Retinal pigment epithelial cell (primary cell): Measurements from ENCODE around the gene CCDC57.

Experiments
- DNase-seq: peaks from one replicate; pipeline ENCODE4 v3.0.0-alpha.2; 2010; ENCODE audit warnings: low read depth
- H3K4me3 ChIP-seq: 2 replicates; pipeline ENCODE4 v1.5.1; 2011; ENCODE audit warnings: mild to moderate bottlenecking, low read length, control low read depth, moderate library complexity
- TF ChIP-seq, protein P1 (sequence below): conservative IDR thresholded peaks from 2 replicates; pipeline ENCODE4 v1.5.1; 2011; ENCODE audit warnings: low read depth, low read length, control low read depth, inconsistent platforms

CCDC57 gene

DNA sequence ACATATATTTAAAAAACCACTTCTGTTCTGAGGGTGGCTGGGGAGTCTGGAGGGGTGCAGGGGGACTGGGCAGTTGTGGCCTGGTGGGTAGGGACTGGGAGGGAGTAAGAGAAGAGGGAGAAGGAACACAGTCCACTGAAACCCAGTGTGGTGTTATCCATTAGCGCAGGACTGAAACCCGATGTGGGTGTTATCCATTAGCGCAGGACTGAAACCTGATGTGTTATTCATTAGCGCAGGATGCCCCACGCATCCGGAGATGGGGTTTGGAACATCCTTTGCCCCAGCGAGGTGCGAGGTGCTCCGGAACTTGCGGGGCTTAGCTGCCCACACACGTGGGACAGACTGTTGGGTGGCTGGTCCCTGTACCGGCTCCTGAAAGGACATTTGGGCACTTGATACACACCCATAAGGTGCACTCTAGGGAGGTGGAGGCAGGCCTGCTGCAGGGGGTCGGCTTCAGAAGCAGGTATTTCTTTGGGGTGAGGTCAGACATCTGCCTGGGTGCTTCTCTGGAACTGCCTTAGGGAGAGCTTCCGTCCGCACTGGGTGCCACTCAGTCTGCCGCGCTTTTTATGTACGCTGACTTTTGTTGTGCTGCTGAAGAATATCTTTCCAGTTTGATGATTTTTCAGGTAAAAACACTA, 94.4 kb downstream of the CCDC57 start:
- DNase-seq, result no peak
- TF ChIP-seq, protein P1, sequence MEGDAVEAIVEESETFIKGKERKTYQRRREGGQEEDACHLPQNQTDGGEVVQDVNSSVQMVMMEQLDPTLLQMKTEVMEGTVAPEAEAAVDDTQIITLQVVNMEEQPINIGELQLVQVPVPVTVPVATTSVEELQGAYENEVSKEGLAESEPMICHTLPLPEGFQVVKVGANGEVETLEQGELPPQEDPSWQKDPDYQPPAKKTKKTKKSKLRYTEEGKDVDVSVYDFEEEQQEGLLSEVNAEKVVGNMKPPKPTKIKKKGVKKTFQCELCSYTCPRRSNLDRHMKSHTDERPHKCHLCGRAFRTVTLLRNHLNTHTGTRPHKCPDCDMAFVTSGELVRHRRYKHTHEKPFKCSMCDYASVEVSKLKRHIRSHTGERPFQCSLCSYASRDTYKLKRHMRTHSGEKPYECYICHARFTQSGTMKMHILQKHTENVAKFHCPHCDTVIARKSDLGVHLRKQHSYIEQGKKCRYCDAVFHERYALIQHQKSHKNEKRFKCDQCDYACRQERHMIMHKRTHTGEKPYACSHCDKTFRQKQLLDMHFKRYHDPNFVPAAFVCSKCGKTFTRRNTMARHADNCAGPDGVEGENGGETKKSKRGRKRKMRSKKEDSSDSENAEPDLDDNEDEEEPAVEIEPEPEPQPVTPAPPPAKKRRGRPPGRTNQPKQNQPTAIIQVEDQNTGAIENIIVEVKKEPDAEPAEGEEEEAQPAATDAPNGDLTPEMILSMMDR, result no peak
- H3K4me3 ChIP-seq, result peak overlapping the region; percentile 20

DNA sequence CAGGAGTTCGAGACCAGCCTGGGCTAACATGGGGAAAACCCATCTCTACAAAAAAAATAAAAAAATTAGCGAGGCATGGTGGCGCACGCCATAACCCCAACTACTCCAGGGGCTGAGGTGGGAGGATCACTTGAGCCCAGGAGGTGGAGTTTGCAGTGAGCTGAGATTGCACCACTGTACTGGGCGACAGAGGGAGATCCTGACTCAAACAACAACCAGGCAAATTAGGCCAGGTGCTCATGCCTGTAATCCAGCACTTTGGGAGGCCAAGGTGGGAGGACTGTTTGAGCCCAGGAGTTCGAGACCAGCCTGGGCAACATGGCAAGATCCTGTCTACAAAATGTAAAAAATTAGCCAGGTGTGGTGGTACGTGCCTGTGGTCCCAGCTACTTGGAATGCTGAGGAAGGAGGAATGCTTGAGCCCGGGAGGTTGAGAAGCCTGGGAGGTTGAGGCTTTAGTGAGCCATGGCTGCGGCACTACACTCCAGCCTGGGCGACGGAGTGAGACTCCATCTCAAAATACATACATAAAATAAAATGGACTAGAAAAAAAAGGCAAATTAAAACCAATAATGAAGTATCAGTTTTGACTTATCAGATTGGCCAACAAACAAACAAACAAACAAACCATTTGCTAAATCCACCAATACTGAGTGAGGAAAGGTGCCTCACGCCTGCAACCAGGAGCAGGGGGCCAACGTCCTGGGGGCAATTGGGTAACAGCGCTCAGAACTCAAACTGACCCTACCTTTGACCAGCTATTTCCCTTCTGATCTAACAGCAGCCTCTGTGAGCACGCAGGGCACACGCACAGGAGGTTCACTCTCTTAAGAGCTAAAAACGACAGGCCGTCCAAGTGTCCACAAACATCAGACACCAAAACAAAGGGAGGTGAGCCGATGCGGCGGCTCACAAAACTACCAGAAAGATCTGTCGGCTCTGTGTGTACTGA, 95.2 kb downstream of the CCDC57 start:
- TF ChIP-seq, protein P1, result no peak
- no peak for DNase-seq
- H3K4me3 ChIP-seq, result no peak overlapping the region

DNA sequence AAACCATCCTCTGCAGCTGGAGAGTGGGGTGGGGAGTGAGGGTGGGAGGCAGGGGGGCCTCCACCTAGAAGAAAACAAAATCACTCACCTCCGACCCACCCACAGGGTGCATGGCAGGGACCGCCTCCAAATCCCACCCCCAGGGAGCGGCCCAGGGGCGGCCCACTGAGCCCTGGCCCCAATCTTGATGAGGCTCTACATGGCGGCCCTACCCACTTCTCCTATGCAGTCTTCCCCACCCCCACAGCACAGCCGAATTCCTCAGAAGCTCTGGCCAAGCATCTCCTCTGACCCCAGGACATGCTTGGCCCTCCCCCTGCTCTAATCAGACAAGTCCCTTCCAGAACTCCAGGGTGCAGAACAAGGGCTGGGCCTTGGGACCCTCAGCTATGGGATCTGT, 96.4 kb downstream of the CCDC57 start:
- no peak overlapping the region for H3K4me3 ChIP-seq
- TF ChIP-seq, protein P1, result no peak
- no peak for DNase-seq

DNA sequence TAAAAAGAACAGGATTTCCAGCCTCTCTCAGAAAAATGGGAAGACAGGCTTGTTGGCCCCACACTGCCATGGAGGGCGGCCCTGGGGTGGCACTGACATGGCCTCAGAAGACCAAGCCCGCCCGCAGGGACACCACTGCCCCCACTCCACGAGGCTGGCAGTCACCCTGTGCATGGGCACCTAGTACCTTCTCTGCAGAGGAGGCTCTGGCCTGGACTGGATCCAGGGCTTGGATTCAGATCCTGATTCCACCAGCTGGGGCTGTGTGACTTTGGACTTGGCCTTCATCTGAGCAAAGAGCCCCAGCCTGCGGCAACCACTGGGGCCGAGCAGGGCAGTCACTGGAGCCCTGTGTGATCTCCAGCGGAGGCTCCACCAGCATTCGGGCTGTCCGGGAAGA, 97.8 kb downstream of the CCDC57 start:
- no peak overlapping the region for H3K4me3 ChIP-seq
- TF ChIP-seq, protein P1, result no peak
- no peak for DNase-seq

DNA sequence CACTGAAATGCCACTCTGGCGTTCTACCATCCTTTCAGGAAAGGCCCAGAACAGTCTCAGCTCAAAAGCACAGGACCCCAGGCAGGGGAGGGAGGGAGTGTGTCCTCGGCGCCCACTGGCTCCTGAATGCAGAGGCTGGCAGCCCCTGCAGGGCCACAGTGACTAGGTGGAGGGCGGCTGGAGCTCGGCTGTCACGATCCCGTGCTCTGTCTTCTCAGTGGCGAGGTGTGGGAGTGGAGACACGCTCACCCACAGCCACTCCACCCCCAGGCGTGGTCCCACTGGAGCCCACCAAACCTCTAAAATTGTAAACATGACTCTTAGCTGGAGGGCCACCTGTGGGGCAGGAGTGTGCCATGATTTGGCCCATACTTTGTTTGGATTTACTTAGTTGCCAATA, 98.2 kb downstream of the CCDC57 start:
- TF ChIP-seq, protein P1, result no peak
- DNase-seq, result no peak
- no peak overlapping the region for H3K4me3 ChIP-seq

DNA sequence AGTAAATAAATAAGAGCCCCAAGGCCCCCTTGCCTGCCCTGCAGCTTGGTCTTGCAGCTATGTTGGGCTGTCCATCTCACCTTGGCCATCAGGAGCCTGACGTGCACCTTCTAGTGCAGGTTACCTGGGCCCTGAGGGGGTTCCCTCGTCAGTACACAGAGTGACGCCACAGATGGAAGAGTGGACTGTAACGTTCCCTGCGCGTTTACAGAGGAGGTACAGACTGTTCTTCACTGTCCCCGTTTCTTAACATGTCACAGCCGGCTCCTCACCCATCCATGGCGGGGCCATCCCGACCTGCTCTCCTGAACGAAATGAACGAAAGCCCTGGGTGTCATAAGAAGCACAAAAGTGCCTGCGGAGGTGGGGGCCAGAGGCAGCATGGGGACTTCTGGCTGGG, 98.7 kb downstream of the CCDC57 start:
- DNase-seq, result no peak
- TF ChIP-seq, protein P1, result no peak
- no peak overlapping the region for H3K4me3 ChIP-seq

DNA sequence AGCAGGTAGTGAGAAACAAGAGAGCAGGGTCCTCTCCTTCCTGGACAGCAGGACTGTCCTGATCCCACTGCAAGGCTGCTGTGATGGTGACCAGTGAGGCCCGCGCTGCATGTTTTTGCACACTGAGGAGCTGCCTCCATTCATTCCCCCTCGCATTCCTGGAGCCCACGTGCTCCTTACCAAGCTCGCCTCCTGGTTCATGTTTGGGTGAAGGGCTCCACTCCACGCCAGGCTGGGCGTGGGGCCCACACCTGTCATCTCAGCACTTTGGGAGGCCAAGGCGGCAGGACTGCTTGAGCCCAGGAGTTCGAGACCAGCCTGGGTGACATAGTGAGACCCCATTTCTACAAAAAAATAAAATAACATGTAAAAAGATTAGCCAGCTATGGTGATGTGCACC, 99.2 kb downstream of the CCDC57 start:
- H3K4me3 ChIP-seq, result no peak overlapping the region
- TF ChIP-seq, protein P1, result no peak
- DNase-seq, result no peak
